ENCODE data around the gene POGZ.
A peak's percentile ranks its signal among the peaks of the same experiment; 100 is the strongest.
"Not testable (repeated sequence)": the region's sequence is repeated elsewhere in the genome, so short reads cannot be mapped to it uniquely, and the experiment has no call there.

Gene POGZ

GRCh38 chr1:151399324-151400171 is 59.7 kb downstream of the POGZ start, which contains the start of gene PSMB4:
PSMB4 (plus strand) TSS chr1:151399573; CDS start chr1:151399588, 15 bp downstream.
- peak; percentile 91 to 94 for DNase-seq (ENCODE audit: low read depth in 1 of 2, low spot score in 1 of 2)
- TF ChIP-seq, protein P1, sequence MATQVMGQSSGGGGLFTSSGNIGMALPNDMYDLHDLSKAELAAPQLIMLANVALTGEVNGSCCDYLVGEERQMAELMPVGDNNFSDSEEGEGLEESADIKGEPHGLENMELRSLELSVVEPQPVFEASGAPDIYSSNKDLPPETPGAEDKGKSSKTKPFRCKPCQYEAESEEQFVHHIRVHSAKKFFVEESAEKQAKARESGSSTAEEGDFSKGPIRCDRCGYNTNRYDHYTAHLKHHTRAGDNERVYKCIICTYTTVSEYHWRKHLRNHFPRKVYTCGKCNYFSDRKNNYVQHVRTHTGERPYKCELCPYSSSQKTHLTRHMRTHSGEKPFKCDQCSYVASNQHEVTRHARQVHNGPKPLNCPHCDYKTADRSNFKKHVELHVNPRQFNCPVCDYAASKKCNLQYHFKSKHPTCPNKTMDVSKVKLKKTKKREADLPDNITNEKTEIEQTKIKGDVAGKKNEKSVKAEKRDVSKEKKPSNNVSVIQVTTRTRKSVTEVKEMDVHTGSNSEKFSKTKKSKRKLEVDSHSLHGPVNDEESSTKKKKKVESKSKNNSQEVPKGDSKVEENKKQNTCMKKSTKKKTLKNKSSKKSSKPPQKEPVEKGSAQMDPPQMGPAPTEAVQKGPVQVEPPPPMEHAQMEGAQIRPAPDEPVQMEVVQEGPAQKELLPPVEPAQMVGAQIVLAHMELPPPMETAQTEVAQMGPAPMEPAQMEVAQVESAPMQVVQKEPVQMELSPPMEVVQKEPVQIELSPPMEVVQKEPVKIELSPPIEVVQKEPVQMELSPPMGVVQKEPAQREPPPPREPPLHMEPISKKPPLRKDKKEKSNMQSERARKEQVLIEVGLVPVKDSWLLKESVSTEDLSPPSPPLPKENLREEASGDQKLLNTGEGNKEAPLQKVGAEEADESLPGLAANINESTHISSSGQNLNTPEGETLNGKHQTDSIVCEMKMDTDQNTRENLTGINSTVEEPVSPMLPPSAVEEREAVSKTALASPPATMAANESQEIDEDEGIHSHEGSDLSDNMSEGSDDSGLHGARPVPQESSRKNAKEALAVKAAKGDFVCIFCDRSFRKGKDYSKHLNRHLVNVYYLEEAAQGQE (IDR thresholded peaks at IDR 0.05; ENCODE audit: insufficient replicate concordance, low read depth), result peak; percentile 45
- TF ChIP-seq GABPA (IDR thresholded peaks at IDR 0.05; ENCODE audit: low read depth), result peak; percentile 95
- peak; percentile 100 for TF ChIP-seq POLR2AphosphoS5 (IDR thresholded peaks at IDR 0.05; ENCODE audit: low read depth)
- peak; percentile 46 for TF ChIP-seq CTCF (IDR thresholded peaks at IDR 0.05; ENCODE audit: insufficient read depth, low read length)
- peak; percentile 57; the same call in 1 of the 2 replicates for TF ChIP-seq SPI1 (IDR thresholded peaks at IDR 0.05; ENCODE audit: borderline replicate concordance, low read depth)
- H3K27ac ChIP-seq (replicated peaks), result peak within 1 kb of the TSS; percentile 79
- H3K27me3 ChIP-seq (ENCODE audit: insufficient read depth, poor library complexity, severe bottlenecking), result no peaks in the 10 kb centered on the region
- peak within 1 kb of the TSS; percentile 88 for H3K4me3 ChIP-seq (replicated peaks; ENCODE audit: insufficient read depth, low read length)

GRCh38 chr1:151396265-151396664 is 63.0 kb downstream of the POGZ start:
- H3K27me3 ChIP-seq (ENCODE audit: insufficient read depth, poor library complexity, severe bottlenecking); DNase-seq (ENCODE audit: low read depth in 1 of 2, low spot score in 1 of 2); H3K27ac ChIP-seq (replicated peaks); H3K4me3 ChIP-seq (replicated peaks; ENCODE audit: insufficient read depth, low read length): not testable (repeated sequence)

GRCh38 chr1:151393583-151393982 is 65.7 kb downstream of the POGZ start:
- Histone ChIP-seq H3K27ac (replicated peaks) (no peak overlapping the region), H3K27me3 (ENCODE audit: insufficient read depth, poor library complexity, severe bottlenecking) (no peaks in the 10 kb centered on the region), H3K4me3 (replicated peaks; ENCODE audit: insufficient read depth, low read length) (no peak overlapping the region)
- no peak for DNase-seq (ENCODE audit: low read depth in 1 of 2, low spot score in 1 of 2)
- no peak for TF ChIP-seq SPI1 (IDR thresholded peaks at IDR 0.05; ENCODE audit: borderline replicate concordance, low read depth)
- no peak for TF ChIP-seq GABPA (IDR thresholded peaks at IDR 0.05; ENCODE audit: low read depth)
- no peak for TF ChIP-seq CTCF (IDR thresholded peaks at IDR 0.05; ENCODE audit: insufficient read depth, low read length)
- TF ChIP-seq POLR2AphosphoS5 (IDR thresholded peaks at IDR 0.05; ENCODE audit: low read depth), result no peak
- TF ChIP-seq, protein P1 (IDR thresholded peaks at IDR 0.05; ENCODE audit: insufficient replicate concordance, low read depth), result no peak

GRCh38 chr1:151391079-151391563 is 68.2 kb downstream of the POGZ start:
- DNase-seq (ENCODE audit: low read depth in 1 of 2, low spot score in 1 of 2), result no peak
- Histone ChIP-seq H3K27me3 (ENCODE audit: insufficient read depth, poor library complexity, severe bottlenecking) (no peaks in the 10 kb centered on the region), H3K4me3 (replicated peaks; ENCODE audit: insufficient read depth, low read length) (no peak overlapping the region), H3K27ac (replicated peaks) (no peak overlapping the region)
- TF ChIP-seq, protein P1 (IDR thresholded peaks at IDR 0.05; ENCODE audit: insufficient replicate concordance, low read depth), result no peak
- TF ChIP-seq CTCF (IDR thresholded peaks at IDR 0.05; ENCODE audit: insufficient read depth, low read length) (no peak), POLR2AphosphoS5 (IDR thresholded peaks at IDR 0.05; ENCODE audit: low read depth) (no peak), GABPA (IDR thresholded peaks at IDR 0.05; ENCODE audit: low read depth) (no peak), SPI1 (IDR thresholded peaks at IDR 0.05; ENCODE audit: borderline replicate concordance, low read depth) (no peak)
